BLaER1 (cell line): ENCODE data around the gene CHN1.

Source experiments
- H3K27ac ChIP-seq: shearing (Covaris generic); formaldehyde crosslinking; 2 replicates; pipeline ENCODE4 v1.8.1; 2022
- H3K27me3 ChIP-seq: shearing (Covaris generic); formaldehyde crosslinking; 2 replicates; pipeline ENCODE4 v1.8.1; 2022
- H3K36me3 ChIP-seq: shearing (Covaris generic); formaldehyde crosslinking; 2 replicates; pipeline ENCODE4 v1.8.1; 2022
- H3K4me1 ChIP-seq: shearing (Covaris generic); formaldehyde crosslinking; 2 replicates; pipeline ENCODE4 v1.8.1; 2022
- H3K4me2 ChIP-seq: shearing (Covaris generic); formaldehyde crosslinking; 2 replicates; pipeline ENCODE4 v1.8.1; 2022
- H3K4me3 ChIP-seq: shearing (Covaris generic); formaldehyde crosslinking; 2 replicates; pipeline ENCODE4 v1.8.1; 2022
- H3K9ac ChIP-seq: shearing (Covaris generic); formaldehyde crosslinking; 2 replicates; pipeline ENCODE4 v1.8.1; 2022
- H3K9me3 ChIP-seq: shearing (Covaris generic); formaldehyde crosslinking; 2 replicates; pipeline ENCODE4 v1.8.1; 2022
- H4K20me1 ChIP-seq: shearing (Covaris generic); formaldehyde crosslinking; 2 replicates; pipeline ENCODE4 v1.8.1; 2022
- Cebpa-rat ChIP-seq: shearing (Covaris generic); IDR thresholded peaks from 2 replicates; pipeline ENCODE4 v1.8.1; 2022

Gene CHN1

DNA sequence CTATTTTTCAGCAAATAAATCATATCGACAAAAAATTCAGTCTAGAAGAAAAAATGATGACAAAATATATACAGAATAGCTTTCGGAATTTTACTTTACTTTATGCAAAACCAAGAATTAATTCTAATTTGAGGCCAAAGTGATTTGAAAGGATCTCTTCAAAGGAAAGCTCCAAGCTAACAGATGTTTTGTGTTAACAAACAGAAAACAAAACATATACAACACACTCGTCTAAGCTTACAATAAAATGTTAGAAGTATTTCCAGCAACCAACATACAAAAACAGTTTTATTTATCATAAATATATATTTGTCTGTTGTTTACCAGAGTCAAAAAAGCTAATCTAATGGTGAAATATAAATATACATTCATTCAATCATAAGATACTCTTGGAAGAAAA, 122.8 kb downstream of the CHN1 start:
- Histone ChIP-seq H3K36me3 (no peaks in the 10 kb centered on the region), H3K9me3 (no peaks in the 10 kb centered on the region), H3K4me2 (no peak overlapping the region), H3K27ac (no peak overlapping the region), H3K4me1 (no peaks in the 10 kb centered on the region), H3K9ac (no peak overlapping the region), H4K20me1 (no peaks in the 10 kb centered on the region), H3K4me3 (no peak overlapping the region), H3K27me3 (no peaks in the 10 kb centered on the region)
- TF ChIP-seq Cebpa-rat: no peak

DNA sequence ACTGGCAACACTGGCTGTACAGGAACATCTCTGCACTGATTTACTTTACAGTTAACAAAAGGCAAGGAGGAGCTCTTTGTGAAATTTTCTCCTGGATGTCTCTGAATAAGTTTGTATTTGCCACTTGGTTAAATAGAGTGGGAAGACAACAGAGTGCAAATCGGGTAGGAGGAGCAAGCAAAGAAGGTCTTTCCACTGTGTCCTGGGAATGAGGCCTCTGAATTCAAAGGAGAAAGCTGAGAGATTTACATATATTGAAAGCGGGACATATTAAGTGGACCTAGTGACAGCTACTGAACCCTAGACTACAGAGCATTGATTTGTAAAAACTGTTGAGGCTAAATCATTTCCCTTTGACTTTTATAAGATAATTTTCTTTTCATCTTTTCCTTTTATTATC, 123.5 kb downstream of the CHN1 start:
- Histone ChIP-seq H4K20me1 (no peaks in the 10 kb centered on the region), H3K9ac (no peak overlapping the region), H3K4me1 (no peaks in the 10 kb centered on the region), H3K9me3 (no peaks in the 10 kb centered on the region), H3K4me2 (no peak overlapping the region), H3K27me3 (no peaks in the 10 kb centered on the region), H3K27ac (no peak overlapping the region), H3K36me3 (no peaks in the 10 kb centered on the region), H3K4me3 (no peak overlapping the region)
- TF ChIP-seq Cebpa-rat: no peak

DNA sequence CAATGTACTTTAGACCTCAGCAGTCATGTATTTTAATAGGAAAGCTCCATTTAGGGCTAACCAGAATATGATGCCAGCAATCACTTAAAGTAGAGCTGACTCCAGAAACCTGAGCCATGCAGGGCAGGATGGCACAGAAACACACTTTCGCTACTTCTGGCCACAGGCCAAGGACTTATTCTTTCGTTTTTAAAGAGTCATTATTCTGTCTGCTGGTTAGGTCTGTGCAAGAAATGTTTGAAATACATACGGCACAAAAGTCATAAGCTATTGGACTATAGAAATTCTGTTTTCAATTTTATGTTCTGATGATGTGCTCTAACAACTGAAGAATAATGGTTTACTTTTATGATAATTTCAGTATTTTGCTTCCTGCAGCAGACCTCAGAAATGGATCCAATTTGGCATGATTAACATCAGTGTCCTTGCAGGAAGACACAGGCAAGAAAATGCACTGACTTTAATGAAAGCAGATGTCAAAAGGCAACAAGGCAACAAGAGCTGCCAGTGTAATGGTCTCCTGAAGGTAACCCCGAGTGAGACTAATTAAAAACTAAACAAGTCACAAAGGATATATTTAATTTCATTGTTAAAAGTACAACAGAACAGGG, 126.5 kb downstream of the CHN1 start:
- no peak for TF ChIP-seq Cebpa-rat

DNA sequence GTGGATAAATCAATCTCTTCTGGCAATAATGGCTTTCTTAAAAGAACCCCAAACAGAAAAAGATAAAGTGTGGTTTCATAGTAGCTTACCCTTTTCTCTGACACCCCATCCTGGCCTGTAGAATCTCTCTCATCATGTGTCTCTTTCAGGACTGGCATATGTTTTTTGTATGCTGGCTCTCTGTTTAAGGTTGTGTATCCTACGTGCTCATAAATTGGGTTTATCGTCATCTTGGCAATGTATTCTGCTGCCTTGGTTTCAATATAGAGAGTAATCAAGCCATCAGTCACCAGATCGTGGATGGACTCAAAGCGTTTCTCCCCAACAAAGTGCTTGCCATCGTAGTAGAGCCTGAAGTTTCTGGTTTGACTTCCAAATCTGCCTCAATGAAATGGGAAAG, 127.4 kb downstream of the CHN1 start:
- Histone ChIP-seq H3K9ac (no peak overlapping the region), H3K9me3 (no peaks in the 10 kb centered on the region), H3K4me2 (no peak overlapping the region), H4K20me1 (no peaks in the 10 kb centered on the region), H3K27me3 (no peaks in the 10 kb centered on the region), H3K27ac (no peak overlapping the region), H3K4me3 (no peak overlapping the region), H3K36me3 (no peaks in the 10 kb centered on the region), H3K4me1 (no peaks in the 10 kb centered on the region)
- no peak for TF ChIP-seq Cebpa-rat

More for the DNA sequence above, 126.5 kb downstream of the CHN1 start:
- H4K20me1 ChIP-seq: no peaks in the 10 kb centered on the region
- H3K9ac ChIP-seq: no peak overlapping the region
- H3K4me1 ChIP-seq: no peaks in the 10 kb centered on the region
- no peaks in the 10 kb centered on the region for H3K9me3 ChIP-seq
- H3K27me3 ChIP-seq: no peaks in the 10 kb centered on the region
- H3K27ac ChIP-seq: no peak overlapping the region
- H3K4me2 ChIP-seq: no peak overlapping the region
- H3K36me3 ChIP-seq: no peaks in the 10 kb centered on the region
- no peak overlapping the region for H3K4me3 ChIP-seq

DNA sequence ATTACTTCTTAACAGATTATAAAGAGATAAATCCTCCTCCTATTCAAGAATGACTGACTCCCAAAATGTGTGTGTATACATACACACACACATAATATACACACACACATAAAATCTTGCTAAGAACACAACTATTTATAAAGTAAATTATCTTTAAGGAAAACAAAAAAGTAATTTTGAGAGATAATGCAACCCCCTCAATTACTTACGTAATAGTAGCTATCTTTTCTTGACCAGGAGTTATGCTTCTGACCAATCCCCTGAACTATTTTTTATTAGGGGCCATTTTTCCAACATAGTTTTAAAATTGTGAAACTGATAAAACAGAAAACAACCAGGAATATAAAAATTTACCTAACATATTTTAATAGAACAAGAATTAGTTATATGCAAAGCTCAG, 127.9 kb downstream of the CHN1 start:
- no peak overlapping the region for H3K4me3 ChIP-seq
- H4K20me1 ChIP-seq: no peaks in the 10 kb centered on the region
- H3K9me3 ChIP-seq: no peaks in the 10 kb centered on the region
- H3K9ac ChIP-seq: no peak overlapping the region
- H3K27ac ChIP-seq: no peak overlapping the region
- no peak overlapping the region for H3K4me2 ChIP-seq
- H3K36me3 ChIP-seq: no peaks in the 10 kb centered on the region
- H3K27me3 ChIP-seq: no peaks in the 10 kb centered on the region
- H3K4me1 ChIP-seq: no peaks in the 10 kb centered on the region
- TF ChIP-seq Cebpa-rat: no peak

DNA sequence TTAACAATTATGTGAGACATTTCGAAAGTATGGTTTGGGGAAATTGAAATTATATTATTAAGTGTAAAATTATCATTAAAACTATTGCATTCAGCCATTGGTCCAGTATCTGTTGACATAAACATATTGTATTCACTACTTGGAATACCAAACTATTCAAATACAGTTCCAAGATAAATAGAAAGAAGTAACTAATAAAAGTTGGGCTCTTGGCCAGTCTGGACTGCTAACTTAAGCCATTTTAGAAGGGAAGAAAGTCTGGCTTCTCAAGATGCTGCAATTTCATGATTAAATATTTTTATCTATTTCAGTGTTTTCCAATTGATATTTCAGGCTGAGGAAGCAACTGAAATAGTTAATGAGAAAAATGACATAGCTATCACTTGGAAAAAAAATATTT, 131.1 kb downstream of the CHN1 start:
- H3K27ac ChIP-seq: no peak overlapping the region
- H3K9ac ChIP-seq: no peak overlapping the region
- no peaks in the 10 kb centered on the region for H4K20me1 ChIP-seq
- no peaks in the 10 kb centered on the region for H3K27me3 ChIP-seq
- no peak overlapping the region for H3K4me3 ChIP-seq
- H3K9me3 ChIP-seq: no peaks in the 10 kb centered on the region
- H3K4me2 ChIP-seq: no peak overlapping the region
- no peaks in the 10 kb centered on the region for H3K36me3 ChIP-seq
- no peaks in the 10 kb centered on the region for H3K4me1 ChIP-seq
- TF ChIP-seq Cebpa-rat: no peak

DNA sequence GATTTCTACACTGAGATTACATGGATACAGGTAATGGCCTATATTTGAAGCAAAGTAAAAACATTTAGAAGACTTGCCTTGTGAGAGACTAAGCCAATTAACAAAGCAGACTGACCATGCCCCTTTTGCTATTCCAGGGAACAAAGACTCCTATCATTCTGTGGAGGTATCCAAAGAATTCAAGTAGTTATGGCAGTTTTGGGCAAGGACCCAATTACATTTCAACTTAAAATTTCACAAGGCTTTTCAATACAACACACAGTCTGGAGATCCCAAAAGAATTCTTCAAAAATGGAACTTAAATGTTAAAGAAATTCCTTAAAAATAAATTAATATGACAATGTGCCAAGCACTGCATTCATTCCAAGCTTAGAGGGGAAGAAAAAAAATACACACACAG, 131.7 kb downstream of the CHN1 start:
- Histone ChIP-seq H3K4me1 (no peaks in the 10 kb centered on the region), H3K9ac (no peak overlapping the region), H3K4me2 (no peak overlapping the region), H3K4me3 (no peak overlapping the region), H3K36me3 (no peaks in the 10 kb centered on the region), H3K27ac (no peak overlapping the region), H3K9me3 (no peaks in the 10 kb centered on the region), H3K27me3 (no peaks in the 10 kb centered on the region), H4K20me1 (no peaks in the 10 kb centered on the region)
- TF ChIP-seq Cebpa-rat: no peak

DNA sequence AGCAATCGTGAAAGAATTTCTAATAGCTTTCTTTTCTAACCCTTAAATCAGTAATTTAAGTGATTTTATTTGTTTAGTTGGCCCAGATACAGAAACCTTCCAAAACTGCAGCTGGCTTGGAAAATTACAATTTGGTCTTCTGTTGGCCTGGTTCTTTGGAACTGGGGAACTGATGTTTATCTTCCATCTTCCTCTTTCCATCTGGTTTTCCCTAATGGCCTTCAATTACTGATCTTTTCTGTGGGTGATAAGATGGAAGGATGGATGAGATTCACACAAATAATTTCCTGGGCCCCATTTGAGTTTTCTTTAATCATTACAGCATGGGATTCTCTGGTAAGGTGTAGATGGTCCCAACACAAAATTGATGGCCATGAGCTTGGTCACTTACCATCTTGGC, 134.4 kb downstream of the CHN1 start:
- no peaks in the 10 kb centered on the region for H3K4me1 ChIP-seq
- no peak for TF ChIP-seq Cebpa-rat
- no peak overlapping the region for H3K9ac ChIP-seq
- H3K4me2 ChIP-seq: no peak overlapping the region
- no peaks in the 10 kb centered on the region for H3K9me3 ChIP-seq
- no peaks in the 10 kb centered on the region for H3K27me3 ChIP-seq
- no peak overlapping the region for H3K4me3 ChIP-seq
- no peaks in the 10 kb centered on the region for H4K20me1 ChIP-seq
- no peaks in the 10 kb centered on the region for H3K36me3 ChIP-seq
- no peak overlapping the region for H3K27ac ChIP-seq

DNA sequence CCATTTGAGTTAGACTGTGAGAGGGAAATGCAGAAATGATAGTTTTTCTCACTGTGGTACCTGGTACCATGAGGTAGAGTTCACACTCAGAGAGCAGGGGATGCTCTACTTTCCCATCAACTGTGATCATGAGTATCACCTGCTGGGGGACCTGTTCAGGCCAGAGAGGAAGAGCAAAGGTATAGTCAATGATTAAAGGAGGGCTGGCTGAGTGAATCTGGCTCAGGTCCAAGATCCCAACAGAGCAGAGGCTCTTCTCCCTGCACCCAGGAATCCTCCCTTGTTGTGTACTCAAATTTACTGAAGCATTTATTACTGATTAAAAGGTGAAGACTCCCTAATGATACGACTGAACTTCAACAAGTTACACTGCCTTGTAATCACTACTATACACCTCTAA, 136.3 kb downstream of the CHN1 start:
- Histone ChIP-seq H4K20me1 (no peaks in the 10 kb centered on the region), H3K4me2 (no peak overlapping the region), H3K4me1 (no peaks in the 10 kb centered on the region), H3K36me3 (no peaks in the 10 kb centered on the region), H3K27ac (no peak overlapping the region), H3K27me3 (no peaks in the 10 kb centered on the region), H3K9ac (no peak overlapping the region), H3K4me3 (no peak overlapping the region), H3K9me3 (no peaks in the 10 kb centered on the region)
- no peak for TF ChIP-seq Cebpa-rat

DNA sequence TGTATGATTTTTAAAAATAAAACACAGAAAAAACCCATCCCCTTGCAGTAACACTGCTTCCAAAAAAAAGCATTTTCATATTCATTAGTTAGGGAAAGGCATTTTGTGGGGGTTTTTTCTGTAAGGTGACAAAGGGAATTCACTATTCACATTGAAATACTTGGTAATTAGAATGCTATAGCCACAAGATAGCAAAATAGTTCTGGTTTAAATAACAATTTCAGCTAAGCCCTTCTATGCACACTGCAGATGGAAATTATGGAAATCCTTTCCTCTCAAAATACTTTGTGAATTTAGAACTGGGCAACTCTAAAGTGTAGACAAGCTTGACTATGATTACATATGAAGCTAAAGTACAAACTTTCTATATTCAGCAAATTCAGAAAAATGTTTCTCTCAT, 138.8 kb downstream of the CHN1 start:
- Histone ChIP-seq H3K4me2 (no peak overlapping the region), H3K27ac (no peak overlapping the region), H3K4me1 (no peaks in the 10 kb centered on the region)

DNA sequence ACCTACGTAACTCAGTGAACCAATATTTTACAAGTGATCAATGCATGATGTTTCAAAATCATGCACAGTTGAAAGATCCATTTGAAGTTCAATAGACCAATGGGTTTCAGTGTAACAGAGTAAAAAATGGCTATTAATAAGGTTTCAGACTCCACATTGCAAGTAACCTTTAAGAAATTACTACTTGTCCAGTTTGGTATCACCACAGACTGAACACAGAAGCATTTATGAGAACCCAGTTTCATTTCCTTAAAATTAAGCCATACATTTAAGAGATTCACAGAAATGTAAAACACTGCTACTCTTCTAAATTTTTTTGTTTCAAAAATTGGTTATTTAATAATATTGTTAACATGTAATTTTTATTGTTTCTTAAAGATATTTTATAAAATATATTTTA, 142.0 kb downstream of the CHN1 start:
- H3K27me3 ChIP-seq: no peaks in the 10 kb centered on the region
- no peaks in the 10 kb centered on the region for H3K36me3 ChIP-seq
- no peak overlapping the region for H3K4me3 ChIP-seq
- H3K4me2 ChIP-seq: no peak overlapping the region
- H3K9ac ChIP-seq: no peak overlapping the region
- H4K20me1 ChIP-seq: no peaks in the 10 kb centered on the region
- H3K9me3 ChIP-seq: no peaks in the 10 kb centered on the region
- no peak for TF ChIP-seq Cebpa-rat
- no peaks in the 10 kb centered on the region for H3K4me1 ChIP-seq
- no peak overlapping the region for H3K27ac ChIP-seq

More for the DNA sequence above, 138.8 kb downstream of the CHN1 start:
- H3K27me3 ChIP-seq: no peaks in the 10 kb centered on the region
- no peaks in the 10 kb centered on the region for H3K36me3 ChIP-seq
- no peak overlapping the region for H3K9ac ChIP-seq
- H3K9me3 ChIP-seq: no peaks in the 10 kb centered on the region
- H3K4me3 ChIP-seq: no peak overlapping the region
- no peaks in the 10 kb centered on the region for H4K20me1 ChIP-seq
- TF ChIP-seq Cebpa-rat: no peak
